ENCODE data around the gene VPS35.
A peak's percentile ranks its signal among the peaks of the same experiment; 100 is the strongest.

VPS35 gene

GRCh38 chr16:46662123-46662522 lies 26.9 kb downstream of the VPS35 start:
- no peak overlapping the region for H2BK120ac ChIP-seq (ENCODE audit: low read depth, low read length)
- no peaks in the 10 kb centered on the region for H3K27me3 ChIP-seq (ENCODE audit: control insufficient read depth in 1 of 2, insufficient read depth in 1 of 2, low read length in 2 of 2)
- no peak overlapping the region for H3K18ac ChIP-seq (ENCODE audit: low read depth in 1 of 2, low read length in 2 of 2)
- H3K4me1 ChIP-seq (ENCODE audit: control insufficient read depth, insufficient read depth, low read depth, low read length): peaks cover 2% of the 10 kb centered on the region
- DNase-seq: no peak
- H3K4me2 ChIP-seq (ENCODE audit: low read length, poor library complexity, severe bottlenecking): no peak overlapping the region
- no peak overlapping the region for H3K9ac ChIP-seq (ENCODE audit: low read length)
- no peak overlapping the region for H2AFZ ChIP-seq (ENCODE audit: low read depth, low read length)
- no peak overlapping the region for H3K27ac ChIP-seq (ENCODE audit: low read length, poor library complexity, severe bottlenecking)
- no peak overlapping the region for H3K23ac ChIP-seq (ENCODE audit: low read length in 2 of 2)
- no peak overlapping the region for H2BK15ac ChIP-seq (ENCODE audit: low read depth, poor library complexity, severe bottlenecking)
- no peaks in the 10 kb centered on the region for H3K9me3 ChIP-seq (ENCODE audit: control insufficient read depth, low read length)
- 71% methylated on average over 4 of the region's 4 CpGs for WGBS
- no peak overlapping the region for H2BK12ac ChIP-seq (ENCODE audit: low read length in 2 of 2)
- no peak overlapping the region for H3K4ac ChIP-seq (ENCODE audit: low read depth in 1 of 2, low read length in 2 of 2)
- no peak overlapping the region for H2BK5ac ChIP-seq (ENCODE audit: low read depth, low read length, poor library complexity, severe bottlenecking)
- H3K79me1 ChIP-seq (replicated peaks; ENCODE audit: low read length, poor library complexity, severe bottlenecking): peaks cover 9% of the 10 kb centered on the region
- H2AK5ac ChIP-seq (ENCODE audit: low read length, severe bottlenecking): no peak overlapping the region
- H4K91ac ChIP-seq (ENCODE audit: low read length): no peak overlapping the region
- no peak overlapping the region for H3K14ac ChIP-seq (ENCODE audit: low read length in 2 of 2)
- H4K8ac ChIP-seq (ENCODE audit: low read length): no peak overlapping the region
- no peak overlapping the region for H3K4me3 ChIP-seq (ENCODE audit: insufficient read depth in 1 of 2, low read depth in 1 of 2, low read length in 2 of 2)
- peaks cover 35 to 78% of the 10 kb centered on the region in 2 experiments for H3K36me3 ChIP-seq (ENCODE audit: control insufficient read depth in 1 of 2, insufficient read depth in 2 of 2, low read depth in 1 of 2, low read length in 2 of 2)

- H4K8ac ChIP-seq (ENCODE audit: low read length): no peak overlapping the region
- WGBS: 96% methylated on average over 1 of the region's 1 CpG
- H3K9ac ChIP-seq (ENCODE audit: low read length): no peak overlapping the region
- no peak overlapping the region for H3K14ac ChIP-seq (ENCODE audit: low read length in 2 of 2)
- no peaks in the 10 kb centered on the region for H3K9me3 ChIP-seq (ENCODE audit: control insufficient read depth, low read length)
- H3K4me3 ChIP-seq (ENCODE audit: insufficient read depth in 1 of 2, low read depth in 1 of 2, low read length in 2 of 2): no peak overlapping the region
- no peak overlapping the region for H2BK15ac ChIP-seq (ENCODE audit: low read depth, poor library complexity, severe bottlenecking)
- H2BK5ac ChIP-seq (ENCODE audit: low read depth, low read length, poor library complexity, severe bottlenecking): no peak overlapping the region
- no peak overlapping the region for H4K91ac ChIP-seq (ENCODE audit: low read length)
- H3K23ac ChIP-seq (ENCODE audit: low read length in 2 of 2): no peak overlapping the region
- no peak overlapping the region for H3K4me2 ChIP-seq (ENCODE audit: low read length, poor library complexity, severe bottlenecking)
- H3K79me1 ChIP-seq (replicated peaks; ENCODE audit: low read length, poor library complexity, severe bottlenecking): peaks cover 4% of the 10 kb centered on the region
- no peak overlapping the region for H3K27ac ChIP-seq (ENCODE audit: low read length, poor library complexity, severe bottlenecking)
- H2AK5ac ChIP-seq (ENCODE audit: low read length, severe bottlenecking): no peak overlapping the region
- H3K4me1 ChIP-seq (ENCODE audit: control insufficient read depth, insufficient read depth, low read depth, low read length): peaks cover 2% of the 10 kb centered on the region
- no peak overlapping the region for H2BK120ac ChIP-seq (ENCODE audit: low read depth, low read length)
- H3K18ac ChIP-seq (ENCODE audit: low read depth in 1 of 2, low read length in 2 of 2): no peak overlapping the region
- no peak overlapping the region for H2BK12ac ChIP-seq (ENCODE audit: low read length in 2 of 2)
- H3K36me3 ChIP-seq (ENCODE audit: control insufficient read depth in 1 of 2, insufficient read depth in 2 of 2, low read depth in 1 of 2, low read length in 2 of 2): peaks cover 25 to 68% of the 10 kb centered on the region in 2 experiments
- no peak overlapping the region for H3K4ac ChIP-seq (ENCODE audit: low read depth in 1 of 2, low read length in 2 of 2)
- H3K27me3 ChIP-seq (ENCODE audit: control insufficient read depth in 1 of 2, insufficient read depth in 1 of 2, low read length in 2 of 2): no peaks in the 10 kb centered on the region
- no peak for DNase-seq
- no peak overlapping the region for H2AFZ ChIP-seq (ENCODE audit: low read depth, low read length)
These were observed 30.1 kb downstream of the VPS35 start for GRCh38 chr16:46658925-46659324.

GRCh38 chr16:46651305-46651704 lies 37.7 kb downstream of the VPS35 start:
- H3K27me3 ChIP-seq (ENCODE audit: control insufficient read depth in 1 of 2, insufficient read depth in 1 of 2, low read length in 2 of 2): no peaks in the 10 kb centered on the region
- H2BK12ac ChIP-seq (ENCODE audit: low read length in 2 of 2): no peak overlapping the region
- no peak overlapping the region for H3K27ac ChIP-seq (ENCODE audit: low read length, poor library complexity, severe bottlenecking)
- H3K23ac ChIP-seq (ENCODE audit: low read length in 2 of 2): no peak overlapping the region
- H2BK15ac ChIP-seq (ENCODE audit: low read depth, poor library complexity, severe bottlenecking): no peak overlapping the region
- no peak overlapping the region for H3K4me2 ChIP-seq (ENCODE audit: low read length, poor library complexity, severe bottlenecking)
- H2BK5ac ChIP-seq (ENCODE audit: low read depth, low read length, poor library complexity, severe bottlenecking): no peak overlapping the region
- H4K91ac ChIP-seq (ENCODE audit: low read length): no peak overlapping the region
- H3K36me3 ChIP-seq (ENCODE audit: control insufficient read depth in 1 of 2, insufficient read depth in 2 of 2, low read depth in 1 of 2, low read length in 2 of 2): peaks cover 8 to 11% of the 10 kb centered on the region in 2 experiments
- 88% methylated on average over 3 of the region's 3 CpGs for WGBS
- no peak overlapping the region for H2AFZ ChIP-seq (ENCODE audit: low read depth, low read length)
- H3K79me1 ChIP-seq (replicated peaks; ENCODE audit: low read length, poor library complexity, severe bottlenecking): no peaks in the 10 kb centered on the region
- H4K8ac ChIP-seq (ENCODE audit: low read length): no peak overlapping the region
- no peak overlapping the region for H3K4ac ChIP-seq (ENCODE audit: low read depth in 1 of 2, low read length in 2 of 2)
- H3K4me1 ChIP-seq (ENCODE audit: control insufficient read depth, insufficient read depth, low read depth, low read length): peaks cover 2% of the 10 kb centered on the region
- no peak overlapping the region for H3K14ac ChIP-seq (ENCODE audit: low read length in 2 of 2)
- no peak overlapping the region for H2AK5ac ChIP-seq (ENCODE audit: low read length, severe bottlenecking)
- no peak overlapping the region for H3K9ac ChIP-seq (ENCODE audit: low read length)
- no peaks in the 10 kb centered on the region for H3K9me3 ChIP-seq (ENCODE audit: control insufficient read depth, low read length)
- H3K18ac ChIP-seq (ENCODE audit: low read depth in 1 of 2, low read length in 2 of 2): no peak overlapping the region
- H2BK120ac ChIP-seq (ENCODE audit: low read depth, low read length): no peak overlapping the region
- DNase-seq: no peak
- H3K4me3 ChIP-seq (ENCODE audit: insufficient read depth in 1 of 2, low read depth in 1 of 2, low read length in 2 of 2): no peak overlapping the region

- Histone ChIP-seq H2AK5ac (ENCODE audit: low read length, severe bottlenecking) (no peak overlapping the region), H2BK120ac (ENCODE audit: low read depth, low read length) (no peak overlapping the region), H2BK12ac (ENCODE audit: low read length in 2 of 2) (no peak overlapping the region), H3K79me1 (replicated peaks; ENCODE audit: low read length, poor library complexity, severe bottlenecking) (no peaks in the 10 kb centered on the region), H3K14ac (ENCODE audit: low read length in 2 of 2) (no peak overlapping the region), H3K27ac (ENCODE audit: low read length, poor library complexity, severe bottlenecking) (no peak overlapping the region), H3K27me3 (ENCODE audit: control insufficient read depth in 1 of 2, insufficient read depth in 1 of 2, low read length in 2 of 2) (no peaks in the 10 kb centered on the region), H4K8ac (ENCODE audit: low read length) (no peak overlapping the region), H3K36me3 (ENCODE audit: control insufficient read depth in 1 of 2, insufficient read depth in 2 of 2, low read depth in 1 of 2, low read length in 2 of 2) (peaks cover 4% of the 10 kb centered on the region in 2 experiments), H3K23ac (ENCODE audit: low read length in 2 of 2) (no peak overlapping the region), H4K91ac (ENCODE audit: low read length) (no peak overlapping the region), H3K4me2 (ENCODE audit: low read length, poor library complexity, severe bottlenecking) (no peak overlapping the region), H3K4me1 (ENCODE audit: control insufficient read depth, insufficient read depth, low read depth, low read length) (peaks cover 2% of the 10 kb centered on the region), H3K9ac (ENCODE audit: low read length) (peak overlapping the region; percentile 87), H3K9me3 (ENCODE audit: control insufficient read depth, low read length) (no peaks in the 10 kb centered on the region), H3K18ac (ENCODE audit: low read depth in 1 of 2, low read length in 2 of 2) (no peak overlapping the region), H3K4ac (ENCODE audit: low read depth in 1 of 2, low read length in 2 of 2) (no peak overlapping the region), H2BK15ac (ENCODE audit: low read depth, poor library complexity, severe bottlenecking) (no peak overlapping the region), H2BK5ac (ENCODE audit: low read depth, low read length, poor library complexity, severe bottlenecking) (no peak overlapping the region), H2AFZ (ENCODE audit: low read depth, low read length) (no peak overlapping the region), H3K4me3 (ENCODE audit: insufficient read depth in 1 of 2, low read depth in 1 of 2, low read length in 2 of 2) (peak overlapping the region in 1 of 2 experiments; percentile 74)
- 60% methylated on average over 5 of the region's 5 CpGs for WGBS
- peak; percentile 86 for DNase-seq
These were observed 38.7 kb downstream of the VPS35 start for GRCh38 chr16:46650254-46650623.
